Measurements from ENCODE around the gene CERKL.

CERKL gene

GRCh38 chr2:181500201-181500600 lies 156.7 kb downstream of the CERKL start:
- TF ChIP-seq, protein P1, sequence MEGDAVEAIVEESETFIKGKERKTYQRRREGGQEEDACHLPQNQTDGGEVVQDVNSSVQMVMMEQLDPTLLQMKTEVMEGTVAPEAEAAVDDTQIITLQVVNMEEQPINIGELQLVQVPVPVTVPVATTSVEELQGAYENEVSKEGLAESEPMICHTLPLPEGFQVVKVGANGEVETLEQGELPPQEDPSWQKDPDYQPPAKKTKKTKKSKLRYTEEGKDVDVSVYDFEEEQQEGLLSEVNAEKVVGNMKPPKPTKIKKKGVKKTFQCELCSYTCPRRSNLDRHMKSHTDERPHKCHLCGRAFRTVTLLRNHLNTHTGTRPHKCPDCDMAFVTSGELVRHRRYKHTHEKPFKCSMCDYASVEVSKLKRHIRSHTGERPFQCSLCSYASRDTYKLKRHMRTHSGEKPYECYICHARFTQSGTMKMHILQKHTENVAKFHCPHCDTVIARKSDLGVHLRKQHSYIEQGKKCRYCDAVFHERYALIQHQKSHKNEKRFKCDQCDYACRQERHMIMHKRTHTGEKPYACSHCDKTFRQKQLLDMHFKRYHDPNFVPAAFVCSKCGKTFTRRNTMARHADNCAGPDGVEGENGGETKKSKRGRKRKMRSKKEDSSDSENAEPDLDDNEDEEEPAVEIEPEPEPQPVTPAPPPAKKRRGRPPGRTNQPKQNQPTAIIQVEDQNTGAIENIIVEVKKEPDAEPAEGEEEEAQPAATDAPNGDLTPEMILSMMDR (IDR thresholded peaks at IDR 0.05; ENCODE audit: low read depth, low read length, missing control alignments) = no peak
- DNase-seq (ENCODE audit: extremely low read depth, low read depth) = no peak
- H3K4me3 ChIP-seq (replicated peaks; ENCODE audit: low read depth, low read length) = no peak overlapping the region

DNA sequence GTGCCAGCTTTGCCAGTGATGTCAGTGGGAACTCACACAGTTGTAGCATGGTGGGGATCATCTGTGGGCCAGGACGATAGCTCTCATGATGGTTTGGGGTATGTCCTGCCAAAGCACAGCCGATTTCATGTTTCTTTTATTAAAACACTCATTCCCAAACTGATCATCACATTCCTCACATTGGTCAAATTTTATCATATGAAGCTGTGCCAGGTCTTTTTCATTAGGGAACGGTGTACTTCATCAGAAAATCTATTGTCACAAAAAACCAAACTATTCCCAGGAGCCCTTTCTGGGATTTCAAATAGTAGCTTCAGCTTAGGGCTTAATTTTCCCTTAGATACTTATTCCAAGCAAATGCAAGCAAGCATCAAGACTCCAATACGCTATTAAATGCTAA lies 157.7 kb downstream of the CERKL start:
- TF ChIP-seq, protein P1 (IDR thresholded peaks at IDR 0.05; ENCODE audit: low read depth, low read length, missing control alignments) = no peak
- H3K4me3 ChIP-seq (replicated peaks; ENCODE audit: low read depth, low read length) = no peak overlapping the region

More for the DNA sequence above, 157.7 kb downstream of the CERKL start:
- DNase-seq (ENCODE audit: extremely low read depth, low read depth) = no peak
